Measurements from ENCODE around the gene CWF19L2. TPM values are rescaled to one million over a fixed set of nuclear protein-coding genes. Genes with fewer than 3 reads are reported as not detected.

CWF19L2 gene
- total RNA-seq, 4 donors from 2014 or later, result 14.9 to 47.3 (median 26.7) TPM

DNA sequence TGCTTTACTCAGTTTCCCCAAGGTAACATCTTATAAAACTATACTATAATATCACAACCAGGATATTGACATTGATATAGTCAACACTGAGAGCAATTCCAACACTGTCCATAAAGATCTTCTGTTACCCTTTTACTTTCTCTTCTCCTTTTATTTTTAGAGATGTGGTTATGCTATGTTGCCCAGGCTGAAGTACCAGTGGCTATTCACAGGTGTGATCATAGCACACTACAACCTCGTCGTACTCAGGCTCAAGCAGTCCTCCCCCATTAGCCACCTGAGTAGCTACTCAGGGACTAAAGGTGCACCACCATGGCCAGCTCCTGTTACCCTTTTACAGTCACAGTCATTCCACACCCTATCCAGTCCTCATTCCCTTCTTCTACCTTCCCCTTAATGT is 119.7 kb downstream of the CWF19L2 start:
- WGBS, 2 donors (ENCODE audit: low coverage in 1 of 2), result 87 to 100% methylated on average over 2 of the region's 2 CpGs
- Histone ChIP-seq H3K4me1 (no peaks in the 10 kb centered on the region), H3K4me3 (no peak overlapping the region), H3K36me3 (peaks cover 0 to 35% of the 10 kb centered on the region in 2 donors), H3K27me3 (no peaks in the 10 kb centered on the region), H3K27ac (no peak overlapping the region), H3K9me3 (no peaks in the 10 kb centered on the region)
- TF ChIP-seq EP300 (IDR thresholded peaks at IDR 0.05) (no peak), POLR2AphosphoS5 (IDR thresholded peaks at IDR 0.05) (no peak), POLR2A (IDR thresholded peaks at IDR 0.05) (no peak)
- TF ChIP-seq, protein P1, sequence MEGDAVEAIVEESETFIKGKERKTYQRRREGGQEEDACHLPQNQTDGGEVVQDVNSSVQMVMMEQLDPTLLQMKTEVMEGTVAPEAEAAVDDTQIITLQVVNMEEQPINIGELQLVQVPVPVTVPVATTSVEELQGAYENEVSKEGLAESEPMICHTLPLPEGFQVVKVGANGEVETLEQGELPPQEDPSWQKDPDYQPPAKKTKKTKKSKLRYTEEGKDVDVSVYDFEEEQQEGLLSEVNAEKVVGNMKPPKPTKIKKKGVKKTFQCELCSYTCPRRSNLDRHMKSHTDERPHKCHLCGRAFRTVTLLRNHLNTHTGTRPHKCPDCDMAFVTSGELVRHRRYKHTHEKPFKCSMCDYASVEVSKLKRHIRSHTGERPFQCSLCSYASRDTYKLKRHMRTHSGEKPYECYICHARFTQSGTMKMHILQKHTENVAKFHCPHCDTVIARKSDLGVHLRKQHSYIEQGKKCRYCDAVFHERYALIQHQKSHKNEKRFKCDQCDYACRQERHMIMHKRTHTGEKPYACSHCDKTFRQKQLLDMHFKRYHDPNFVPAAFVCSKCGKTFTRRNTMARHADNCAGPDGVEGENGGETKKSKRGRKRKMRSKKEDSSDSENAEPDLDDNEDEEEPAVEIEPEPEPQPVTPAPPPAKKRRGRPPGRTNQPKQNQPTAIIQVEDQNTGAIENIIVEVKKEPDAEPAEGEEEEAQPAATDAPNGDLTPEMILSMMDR (IDR thresholded peaks at IDR 0.05), result no peak
- no peak for ATAC-seq

DNA sequence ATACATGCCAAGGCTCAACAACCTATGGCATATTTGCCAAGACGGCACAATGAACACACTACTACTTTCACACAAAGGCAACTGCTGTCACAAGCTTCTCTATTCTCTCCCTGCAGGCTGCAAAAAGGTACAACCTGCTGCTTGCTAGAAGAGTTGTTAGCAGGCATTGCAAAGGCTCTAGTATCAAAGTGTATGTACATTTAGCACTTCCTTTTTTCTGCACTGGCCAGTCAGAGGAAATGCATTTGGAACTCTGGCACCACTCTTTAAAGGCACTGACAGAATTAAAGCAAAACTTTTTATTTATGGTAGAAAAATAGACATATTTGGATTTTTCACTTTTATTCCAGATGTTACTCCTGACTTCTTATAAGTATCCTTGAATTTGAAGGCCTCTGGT is 125.9 kb downstream of the CWF19L2 start:
- no peaks in the 10 kb centered on the region for H3K9me3 ChIP-seq
- peaks cover 0 to 79% of the 10 kb centered on the region in 2 donors for H3K36me3 ChIP-seq
- no peak overlapping the region for H3K27ac ChIP-seq
- no peak for ATAC-seq
- no peak overlapping the region for H3K4me3 ChIP-seq
- 92 to 94% methylated on average over 1 of the region's 1 CpG for WGBS, 2 donors (ENCODE audit: low coverage in 1 of 2)
- no peaks in the 10 kb centered on the region for H3K27me3 ChIP-seq
- no peaks in the 10 kb centered on the region for H3K4me1 ChIP-seq
- TF ChIP-seq POLR2A (IDR thresholded peaks at IDR 0.05), result no peak
- TF ChIP-seq POLR2AphosphoS5 (IDR thresholded peaks at IDR 0.05), result no peak
- TF ChIP-seq, protein P1 (IDR thresholded peaks at IDR 0.05), result no peak
- no peak for TF ChIP-seq EP300 (IDR thresholded peaks at IDR 0.05)

DNA sequence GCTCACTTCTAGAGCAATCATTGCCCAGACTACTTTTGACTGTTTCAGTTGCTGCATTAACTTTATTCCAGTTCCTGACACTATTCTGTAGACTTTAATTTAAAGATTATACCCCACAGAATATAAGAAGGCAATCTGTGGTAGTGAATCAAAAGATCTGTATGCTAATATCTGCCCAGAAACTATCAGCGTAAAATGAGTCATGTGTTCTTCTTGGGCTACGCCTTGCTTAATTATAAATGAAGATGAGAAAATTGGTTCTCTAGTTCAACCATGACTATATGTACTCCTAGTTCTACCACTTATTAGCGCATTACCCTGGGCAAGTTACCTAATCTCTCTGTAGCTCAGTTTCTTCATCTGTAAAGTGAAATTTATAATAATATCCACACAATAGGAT is 128.5 kb downstream of the CWF19L2 start:
- Histone ChIP-seq H3K9me3 (no peaks in the 10 kb centered on the region), H3K27ac (no peak overlapping the region), H3K4me3 (no peak overlapping the region), H3K4me1 (no peaks in the 10 kb centered on the region), H3K36me3 (peaks cover 0 to 86% of the 10 kb centered on the region in 2 donors), H3K27me3 (no peaks in the 10 kb centered on the region)
- 93 to 97% methylated on average over 3 of the region's 3 CpGs for WGBS, 2 donors (ENCODE audit: low coverage in 1 of 2)
- ATAC-seq, result no peak
- TF ChIP-seq POLR2A (IDR thresholded peaks at IDR 0.05) (no peak), EP300 (IDR thresholded peaks at IDR 0.05) (no peak), POLR2AphosphoS5 (IDR thresholded peaks at IDR 0.05) (no peak)
- TF ChIP-seq, protein P1 (IDR thresholded peaks at IDR 0.05), result no peak

DNA sequence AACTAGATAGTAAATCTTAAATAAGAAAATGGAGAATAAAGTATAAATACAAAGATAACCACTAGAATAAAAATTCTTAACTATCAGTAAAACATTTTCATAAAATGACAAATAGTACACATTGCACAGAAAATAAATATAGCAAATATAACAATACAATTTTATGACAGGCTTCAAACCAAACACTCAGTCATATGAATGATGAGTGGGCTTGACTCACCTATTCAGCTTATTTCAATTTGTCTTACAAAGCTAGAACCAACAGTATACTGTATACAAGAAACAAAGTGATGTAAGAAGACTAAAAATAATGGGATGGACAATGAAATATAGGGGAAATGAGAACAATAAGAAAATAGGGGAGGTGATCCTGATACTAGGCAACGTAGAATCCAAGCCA is 141.2 kb downstream of the CWF19L2 start:
- Histone ChIP-seq H3K4me3 (no peak overlapping the region), H3K27me3 (no peaks in the 10 kb centered on the region), H3K27ac (no peak overlapping the region), H3K9me3 (no peaks in the 10 kb centered on the region), H3K36me3 (peaks cover 0 to 35% of the 10 kb centered on the region in 2 donors), H3K4me1 (no peaks in the 10 kb centered on the region)
- ATAC-seq, result no peak
- WGBS, 2 donors (ENCODE audit: low coverage in 1 of 2), result 71 to 92% methylated on average over 1 of the region's 1 CpG
- TF ChIP-seq, protein P1 (IDR thresholded peaks at IDR 0.05), result no peak
- TF ChIP-seq EP300 (IDR thresholded peaks at IDR 0.05) (no peak), POLR2AphosphoS5 (IDR thresholded peaks at IDR 0.05) (no peak), POLR2A (IDR thresholded peaks at IDR 0.05) (no peak)

DNA sequence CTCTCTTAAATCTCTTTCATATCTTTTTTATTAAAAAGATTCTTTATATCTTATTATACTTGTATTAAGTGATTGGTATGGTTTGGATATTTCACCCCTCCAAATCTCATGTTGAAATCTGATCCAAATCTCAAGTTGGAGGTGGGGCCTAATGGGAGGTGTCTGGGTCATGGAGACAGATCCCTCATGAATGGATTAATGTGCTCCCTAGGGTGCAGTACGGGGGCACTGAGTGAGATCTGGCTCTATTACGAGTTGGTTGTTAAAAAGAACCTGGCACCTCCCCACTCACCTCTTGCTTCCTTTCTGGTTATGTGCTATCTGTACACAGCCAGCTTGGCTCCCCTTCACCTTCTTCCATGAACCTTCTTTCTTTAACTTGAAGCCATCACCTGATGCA is 149.6 kb downstream of the CWF19L2 start:
- ATAC-seq, result no peak
- TF ChIP-seq, protein P1 (IDR thresholded peaks at IDR 0.05), result no peak
- TF ChIP-seq POLR2A (IDR thresholded peaks at IDR 0.05) (no peak), EP300 (IDR thresholded peaks at IDR 0.05) (no peak), POLR2AphosphoS5 (IDR thresholded peaks at IDR 0.05) (no peak)
- Histone ChIP-seq H3K36me3 (peaks cover 0 to 88% of the 10 kb centered on the region in 2 donors), H3K4me3 (no peak overlapping the region), H3K9me3 (no peaks in the 10 kb centered on the region), H3K27me3 (no peaks in the 10 kb centered on the region), H3K4me1 (no peaks in the 10 kb centered on the region), H3K27ac (no peak overlapping the region)
- 67 to 92% methylated on average over 2 of the region's 2 CpGs for WGBS, 2 donors (ENCODE audit: low coverage in 1 of 2)
